Endothelial cell of umbilical vein (primary cell): Measurements from ENCODE around the gene PARP8. TPM values are rescaled to one million over a fixed set of nuclear protein-coding genes. Genes with fewer than 3 reads are reported as not detected.

Experiments used
- BruUV-seq: library from RNA; stranded (reverse); fragments of 400-500 nt; replicated peaks from 2 replicates; lab custom pipeline; 2021; lab: Mats Ljungman, UMichigan
- CTCF ChIA-PET: fragments of 300-600, 350-600 bp; sonication (Branson Sonifier 250); formaldehyde crosslinking; loops from one replicate; lab custom pipeline; 2021; ENCODE audit warnings: antibody characterized with exemption, inconsistent platforms; lab: Charles Lee
- POLR2A ChIA-PET: fragments of 300-600, 350-600 bp; sonication (Branson Sonifier 250); formaldehyde crosslinking; loops from one replicate; lab custom pipeline; 2021; ENCODE audit warnings: antibody characterized with exemption, inconsistent platforms; lab: Charles Lee
- DNase-seq: peaks from one replicate; pipeline ENCODE4 v3.0.0-alpha.2; 2011; ENCODE audit warnings: low read depth, low spot score
- FAIRE-seq: peaks from 2 replicates; lab custom pipeline; 2011; peaks lifted over from hg19 to GRCh38; lab: Jason Lieb, UNC
- H2AFZ ChIP-seq: 2 replicates; pipeline ENCODE4 v1.6.0; 2012; ENCODE audit warnings: low read depth, low read length, control low read depth, inconsistent platforms
- H3K27ac ChIP-seq: 2 replicates; pipeline ENCODE4 v1.5.1; 2011; ENCODE audit warnings: low read depth, mild to moderate bottlenecking, control low read depth, low read length, moderate library complexity; ENCODE audit not compliant: insufficient read depth
- H3K27me3 ChIP-seq, 2 experiments: 2 replicates each; pipeline versions ENCODE4 v1.6.0 to v1.6.1; 2011; ENCODE audit warnings: low read length in 2 of 2, mixed read lengths in 1 of 2; ENCODE audit not compliant: control insufficient read depth in 2 of 2, insufficient read depth in 2 of 2
- H3K36me3 ChIP-seq, 2 experiments: 2 replicates in 1 of 2; 3 replicates in 1 of 2; pipeline ENCODE4 v1.5.1; 2011; ENCODE audit warnings: low read length in 2 of 2, mild to moderate bottlenecking in 1 of 2, moderate library complexity in 1 of 2; ENCODE audit not compliant: control insufficient read depth in 2 of 2, insufficient read depth in 2 of 2; ENCODE audit errors: extremely low read depth in 1 of 2
- H3K4me1 ChIP-seq: 3 replicates; pipeline ENCODE4 v1.5.1; 2011; ENCODE audit warnings: mild to moderate bottlenecking, low read length; ENCODE audit not compliant: control insufficient read depth, insufficient read depth; ENCODE audit errors: extremely low read depth
- H3K4me2 ChIP-seq: 2 replicates; pipeline ENCODE4 v1.6.1; 2011; ENCODE audit warnings: low read length, control low read depth, mixed read lengths; ENCODE audit not compliant: insufficient read depth
- H3K4me3 ChIP-seq, 3 experiments: fragments of 200-600 bp in 1 of 3; sonication (generic), shearing (Covaris generic) in 1 of 3; replicated peaks in 1 of 3; 2 replicates each; pipeline ENCODE4 v1.5.1; 2011 to 2016; ENCODE audit warnings: control low read depth in 3 of 3, low read length in 3 of 3, mild to moderate bottlenecking in 2 of 3, inconsistent platforms in 1 of 3, low read depth in 1 of 3, moderate library complexity in 1 of 3; ENCODE audit not compliant: insufficient read depth in 1 of 3
- H3K79me2 ChIP-seq: 2 replicates; pipeline ENCODE4 v1.6.0; 2012; ENCODE audit warnings: low read length, inconsistent platforms; ENCODE audit not compliant: control insufficient read depth, insufficient read depth
- H3K9ac ChIP-seq: replicated peaks from 2 replicates; pipeline ENCODE3; 2011; ENCODE audit warnings: low read length, control low read depth; ENCODE audit not compliant: insufficient read depth; ENCODE audit errors: extremely low read depth
- H3K9me1 ChIP-seq: replicated peaks from 3 replicates; pipeline ENCODE4 v1.6.0; 2011; ENCODE audit warnings: mild to moderate bottlenecking, low read length; ENCODE audit not compliant: control insufficient read depth, insufficient read depth; ENCODE audit errors: extremely low read depth
- H3K9me3 ChIP-seq: replicated peaks from 2 replicates; pipeline ENCODE4 v1.5.1; 2012; ENCODE audit warnings: low read length, inconsistent platforms; ENCODE audit not compliant: control insufficient read depth, insufficient read depth
- H4K20me1 ChIP-seq: replicated peaks from 2 replicates; pipeline ENCODE3; 2011; ENCODE audit warnings: mild to moderate bottlenecking, low read length; ENCODE audit not compliant: control insufficient read depth, insufficient read depth; ENCODE audit errors: extremely low read depth
- EZH2 ChIP-seq: IDR thresholded peaks from 2 replicates; pipeline ENCODE4 v1.6.1; 2012; ENCODE audit warnings: borderline replicate concordance, low read depth, mild to moderate bottlenecking, moderate library complexity, low read length, inconsistent platforms; ENCODE audit not compliant: severe bottlenecking
- FOS ChIP-seq: IDR thresholded peaks from 2 replicates; pipeline ENCODE4 v1.6.1; 2011; ENCODE audit warnings: mild to moderate bottlenecking, low read length, moderate library complexity, borderline replicate concordance; ENCODE audit not compliant: insufficient read depth
- GATA2 ChIP-seq: IDR thresholded peaks from 2 replicates; pipeline ENCODE4 v1.7.0; 2011; ENCODE audit warnings: low read depth, mild to moderate bottlenecking, moderate library complexity, mixed read lengths, low read length; ENCODE audit not compliant: insufficient read length, insufficient read depth
- JUN ChIP-seq: IDR thresholded peaks from 2 replicates; pipeline ENCODE4 v1.6.1; 2011; ENCODE audit warnings: borderline replicate concordance, low read depth; ENCODE audit not compliant: insufficient read length, insufficient read depth
- MYC ChIP-seq: IDR thresholded peaks from one replicate; pipeline ENCODE4 v1.6.1; 2011; ENCODE audit warnings: mild to moderate bottlenecking, low read depth, low read length
- POLR2A ChIP-seq: IDR thresholded peaks from 2 replicates; pipeline ENCODE4 v1.6.1; 2012; ENCODE audit warnings: low read depth, mild to moderate bottlenecking, control low read depth, low read length
- POLR2AphosphoS5 ChIP-seq: IDR thresholded peaks from 2 replicates; pipeline ENCODE4 v1.6.1; 2012; ENCODE audit warnings: low read depth, mild to moderate bottlenecking, control low read depth, low read length, moderate library complexity; ENCODE audit not compliant: insufficient read depth
- dilution Hi-C: fragments of 300-500 bp; cut with MboI; formaldehyde crosslinking; loops from one replicate; pipeline ENCODE4 v1.15.0; 2019; ENCODE audit warnings: low sequenced_read_pairs; ENCODE audit not compliant: extremely low pct_ligation_motif_present
- intact Hi-C: fragments of 100-400 bp; cut with micrococcal nuclease; formaldehyde crosslinking; loops from one replicate; pipeline ENCODE4 v1.10.0; 2022
- polyA plus RNA-seq, 4 experiments: library from polyadenylated mRNA; depleted of rRNA in 3 of 4; stranded (reverse) in 3 of 4; unstranded in 1 of 4; fragments of >200 nt; gene quantifications; 2 replicates each; pipeline versions ENCODE4 v1.2.1 to v1.2.3, GENCODE V29; 2011 to 2012; ENCODE audit warnings: missing spikeins in 1 of 4
- total RNA-seq: library from RNA; stranded (reverse); gene quantifications from 2 replicates; pipeline ENCODE4 v1.2.3, GENCODE V29; 2021
- TF ChIP-seq, protein P1 (sequence below): IDR thresholded peaks from 2 replicates; pipeline ENCODE4 v1.6.1; 2011; ENCODE audit not compliant: insufficient read depth, insufficient read length
- TF ChIP-seq, protein P2 (sequence below), 2 donors: IDR thresholded peaks; 1 replicate in 1 of 2; 2 replicates in 1 of 2; pipeline ENCODE4 v1.5.1; 2011; ENCODE audit warnings: low read length in 2 of 2, mild to moderate bottlenecking in 2 of 2, moderate library complexity in 2 of 2, control low read depth in 1 of 2, inconsistent platforms in 1 of 2, low read depth in 1 of 2; ENCODE audit not compliant: insufficient read depth in 1 of 2; ENCODE audit errors: extremely low read depth in 1 of 2

Gene PARP8
- total and polyA plus RNA-seq, 2 donors (not counting 3 experiments of a cell fraction or from before 2014, with no cell fraction given) = 0.03 to 0.60 TPM

DNA sequence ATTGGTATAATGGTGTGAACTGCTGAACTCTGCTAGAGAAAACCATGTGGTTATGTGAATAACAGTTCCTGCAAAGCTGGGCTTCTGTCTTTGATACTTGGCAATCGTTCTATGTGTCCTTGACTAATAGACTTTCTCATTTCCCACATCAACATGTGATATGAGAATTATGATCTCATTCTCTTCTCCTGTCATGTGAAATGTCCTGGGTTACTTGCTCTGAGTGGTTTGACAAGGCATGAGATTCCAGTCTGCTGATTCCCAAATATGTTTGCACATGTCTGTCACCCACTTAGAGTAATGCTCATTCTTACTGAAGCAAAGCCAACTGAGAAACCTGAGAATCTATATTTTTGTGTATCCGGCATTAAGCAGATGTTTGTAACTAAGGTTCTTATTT is 141.2 kb downstream of the PARP8 start:
- no peak for TF ChIP-seq JUN
- TF ChIP-seq GATA2 = no peak
- TF ChIP-seq FOS = no peak
- no peak for TF ChIP-seq POLR2A
- TF ChIP-seq POLR2AphosphoS5 = no peak
- TF ChIP-seq EZH2 = no peak
- no peak for TF ChIP-seq MYC
- TF ChIP-seq, protein P1, sequence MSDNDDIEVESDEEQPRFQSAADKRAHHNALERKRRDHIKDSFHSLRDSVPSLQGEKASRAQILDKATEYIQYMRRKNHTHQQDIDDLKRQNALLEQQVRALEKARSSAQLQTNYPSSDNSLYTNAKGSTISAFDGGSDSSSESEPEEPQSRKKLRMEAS = no peak
- TF ChIP-seq, protein P2, sequence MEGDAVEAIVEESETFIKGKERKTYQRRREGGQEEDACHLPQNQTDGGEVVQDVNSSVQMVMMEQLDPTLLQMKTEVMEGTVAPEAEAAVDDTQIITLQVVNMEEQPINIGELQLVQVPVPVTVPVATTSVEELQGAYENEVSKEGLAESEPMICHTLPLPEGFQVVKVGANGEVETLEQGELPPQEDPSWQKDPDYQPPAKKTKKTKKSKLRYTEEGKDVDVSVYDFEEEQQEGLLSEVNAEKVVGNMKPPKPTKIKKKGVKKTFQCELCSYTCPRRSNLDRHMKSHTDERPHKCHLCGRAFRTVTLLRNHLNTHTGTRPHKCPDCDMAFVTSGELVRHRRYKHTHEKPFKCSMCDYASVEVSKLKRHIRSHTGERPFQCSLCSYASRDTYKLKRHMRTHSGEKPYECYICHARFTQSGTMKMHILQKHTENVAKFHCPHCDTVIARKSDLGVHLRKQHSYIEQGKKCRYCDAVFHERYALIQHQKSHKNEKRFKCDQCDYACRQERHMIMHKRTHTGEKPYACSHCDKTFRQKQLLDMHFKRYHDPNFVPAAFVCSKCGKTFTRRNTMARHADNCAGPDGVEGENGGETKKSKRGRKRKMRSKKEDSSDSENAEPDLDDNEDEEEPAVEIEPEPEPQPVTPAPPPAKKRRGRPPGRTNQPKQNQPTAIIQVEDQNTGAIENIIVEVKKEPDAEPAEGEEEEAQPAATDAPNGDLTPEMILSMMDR (IDR thresholded peaks at IDR 0.05; ENCODE audit: extremely low read depth in 1 of 2, insufficient read depth in 1 of 2, low read depth in 1 of 2, low read length in 2 of 2) = no peak
- Histone ChIP-seq H3K9me1 (no peaks in the 10 kb centered on the region), H3K4me3 (no peak overlapping the region), H3K27me3 (no peaks in the 10 kb centered on the region), H3K4me2 (no peak overlapping the region), H4K20me1 (no peaks in the 10 kb centered on the region), H3K9ac (no peak overlapping the region), H3K4me1 (no peaks in the 10 kb centered on the region), H3K36me3 (no peaks in the 10 kb centered on the region), H3K79me2 (no peaks in the 10 kb centered on the region), H3K9me3 (peaks cover 2% of the 10 kb centered on the region), H2AFZ (no peak overlapping the region), H3K27ac (no peak overlapping the region)
- CTCF ChIA-PET = no interaction called here
- intact Hi-C loops (no loop called here), dilution Hi-C loops (no loop called here)
- POLR2A ChIA-PET = no interaction called here
- DNase-seq (no peak), FAIRE-seq (no peak)
- BruUV-seq = no TSS peak
